WTC11 (cell line): ENCODE measurements around the gene PTP4A2. TPM values are rescaled to one million over a fixed set of nuclear protein-coding genes. Genes with fewer than 3 reads are reported as not detected.
A peak's percentile ranks its signal among the peaks of the same experiment; 100 is the strongest.
"Not testable (repeated sequence)": the region's sequence is repeated elsewhere in the genome, so short reads cannot be mapped to it uniquely, and the experiment has no call there.

Experiments
- ATAC-seq: fragments of 200-7000 bp; cut with Tn5 transposase; 2 replicates; pipeline ENCODE4 v1.10.0; 2021; ENCODE audit warnings: mild to moderate bottlenecking, moderate library complexity
- CTCF ChIA-PET: fragments of 300-600 bp; sonication (Branson Sonifier 250); formaldehyde crosslinking; loops from one replicate; lab custom pipeline; 2021; ENCODE audit warnings: antibody characterized with exemption; lab: Charles Lee
- POLR2A ChIA-PET: fragments of 350-600 bp; sonication (Branson Sonifier 250); formaldehyde crosslinking; loops from one replicate; lab custom pipeline; 2021; ENCODE audit warnings: antibody characterized with exemption; lab: Charles Lee
- DNase-seq: peaks from one replicate; pipeline ENCODE4 v3.0.0; 2021; ENCODE audit warnings: low spot score
- H3K27ac Mint-ChIP-seq: 2 replicates; pipeline ENCODE4 v1.8.0; 2021; ENCODE audit warnings: mixed read lengths
- H3K27me3 Mint-ChIP-seq: 2 replicates; pipeline ENCODE4 v1.8.0; 2021; ENCODE audit warnings: low read depth, mild to moderate bottlenecking, moderate library complexity, mixed read lengths
- H3K36me3 Mint-ChIP-seq: 2 replicates; pipeline ENCODE4 v1.8.0; 2021; ENCODE audit warnings: mixed read lengths
- H3K4me1 Mint-ChIP-seq: 2 replicates; pipeline ENCODE4 v1.8.0; 2022; ENCODE audit warnings: mixed read lengths
- H3K4me3 Mint-ChIP-seq: 2 replicates; pipeline ENCODE4 v1.8.0; 2021; ENCODE audit warnings: mild to moderate bottlenecking, moderate library complexity, mixed read lengths
- H3K9me3 Mint-ChIP-seq: 2 replicates; pipeline ENCODE4 v1.8.0; 2021; ENCODE audit warnings: mixed read lengths
- CREB1 ChIP-seq: sonication (generic); formaldehyde crosslinking; IDR thresholded peaks from 2 replicates; pipeline ENCODE4 v1.8.0; 2023; ENCODE audit warnings: mild to moderate bottlenecking, missing genetic modification reagents
- CREM ChIP-seq: sonication (generic); formaldehyde crosslinking; IDR thresholded peaks from 2 replicates; pipeline ENCODE4 v1.8.1; 2022; ENCODE audit warnings: mild to moderate bottlenecking, missing genetic modification reagents, moderate library complexity
- ESRRA ChIP-seq: sonication (generic); formaldehyde crosslinking; IDR thresholded peaks from 2 replicates; pipeline ENCODE4 v1.8.1; 2022; ENCODE audit warnings: mild to moderate bottlenecking, missing genetic modification reagents, borderline replicate concordance
- FOXJ3 ChIP-seq: sonication (generic); formaldehyde crosslinking; IDR thresholded peaks from 2 replicates; pipeline ENCODE4 v1.9.0; 2021; ENCODE audit warnings: missing genetic modification reagents, mild to moderate bottlenecking, borderline replicate concordance
- KAT7 ChIP-seq: sonication (generic); formaldehyde crosslinking; IDR thresholded peaks from 2 replicates; pipeline ENCODE4 v1.8.1; 2023; ENCODE audit warnings: missing genetic modification reagents, mild to moderate bottlenecking, borderline replicate concordance
- NFYB ChIP-seq: sonication (generic); formaldehyde crosslinking; conservative IDR thresholded peaks from 2 replicates; pipeline ENCODE4 v1.8.0; 2022; ENCODE audit warnings: low read depth, missing genetic modification reagents
- NR1H2 ChIP-seq: sonication (generic); formaldehyde crosslinking; IDR thresholded peaks from 2 replicates; pipeline ENCODE4 v1.9.0; 2021; ENCODE audit warnings: mild to moderate bottlenecking, moderate library complexity, missing genetic modification reagents
- PRRX2 ChIP-seq: fragments of 250-450 bp; sonication (Bioruptor Pico); IDR thresholded peaks from 2 replicates; pipeline ENCODE4 v1.8.0; 2021; ENCODE audit warnings: mild to moderate bottlenecking
- RELA ChIP-seq: sonication (generic); formaldehyde crosslinking; IDR thresholded peaks from 2 replicates; pipeline ENCODE4 v1.8.1; 2022; ENCODE audit warnings: missing genetic modification reagents, mild to moderate bottlenecking, borderline replicate concordance
- RORB ChIP-seq: fragments of 250-450 bp; sonication (Bioruptor Pico); IDR thresholded peaks from 2 replicates; pipeline ENCODE4 v1.9.0; 2021; ENCODE audit warnings: mild to moderate bottlenecking
- total RNA-seq: library from RNA; stranded (reverse); gene quantifications from 3 replicates; pipeline ENCODE4 v1.2.3, GENCODE V29; 2021
- TF ChIP-seq, protein P1 (sequence below): sonication (generic); formaldehyde crosslinking; IDR thresholded peaks from 2 replicates; pipeline ENCODE4 v1.8.1; 2023; ENCODE audit warnings: mild to moderate bottlenecking, missing genetic modification reagents
- TF ChIP-seq, protein P2 (sequence below): sonication (generic); formaldehyde crosslinking; IDR thresholded peaks from 2 replicates; pipeline ENCODE4 v1.8.1; 2023; ENCODE audit warnings: mild to moderate bottlenecking, missing genetic modification reagents
- TF ChIP-seq, protein P3 (sequence below): sonication (generic); formaldehyde crosslinking; IDR thresholded peaks from 2 replicates; pipeline ENCODE4 v1.8.0; 2022; ENCODE audit warnings: mild to moderate bottlenecking, missing genetic modification reagents
- TF ChIP-seq, protein P4 (sequence below): sonication (generic); formaldehyde crosslinking; IDR thresholded peaks from 2 replicates; pipeline ENCODE4 v1.8.1; 2023; ENCODE audit warnings: mild to moderate bottlenecking, moderate library complexity, missing genetic modification reagents
- TF ChIP-seq, protein P5 (sequence below): fragments of 250-450 bp; sonication (Bioruptor Pico); IDR thresholded peaks from 2 replicates; pipeline ENCODE4 v1.8.0; 2021; ENCODE audit warnings: mild to moderate bottlenecking

PTP4A2 gene
- total RNA-seq, 1 experiment from 2014 or later = 172 TPM

DNA sequence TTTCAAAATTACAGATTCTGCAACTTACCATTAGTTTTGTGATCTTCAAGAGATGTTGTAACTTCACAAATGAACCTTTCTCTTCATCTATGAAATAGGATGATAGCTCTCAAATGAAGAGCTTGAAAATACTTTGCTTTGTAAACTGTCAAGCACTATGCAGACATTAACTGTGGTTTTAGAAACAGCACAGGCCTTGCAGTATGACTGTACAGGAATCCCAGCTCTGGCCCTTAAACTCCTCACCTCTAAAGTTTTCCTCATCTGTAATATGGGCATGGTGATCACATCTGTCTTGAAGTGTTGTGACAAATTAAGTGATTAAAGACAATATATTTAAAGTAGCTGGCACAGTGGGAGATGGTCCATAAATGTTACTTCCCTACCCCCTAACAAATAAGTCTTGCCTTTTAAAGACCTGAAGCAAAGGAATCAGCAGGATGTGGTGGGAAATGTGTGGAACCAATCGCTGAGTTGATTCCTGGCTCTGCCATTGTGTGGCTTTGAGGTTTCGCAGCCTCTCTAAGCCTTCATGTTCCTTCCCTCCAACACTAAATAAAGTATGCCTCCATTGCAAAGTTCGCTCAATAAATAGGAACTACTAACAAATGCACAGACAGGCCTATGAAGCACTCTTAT lies 5.5 kb upstream of the PTP4A2 start:
- peaks cover 29% of the 10 kb centered on the region for H3K4me1 Mint-ChIP-seq
- POLR2A ChIA-PET = interaction anchor here (0.5 to 2.4 kb wide), 10 partner anchors 9 to 267 kb away, joined by 3 to 23 read pairs (median 5); partner anchors contain the start of genes KPNA6 and TMEM39B
- CTCF ChIA-PET = interaction anchor here (0.6 to 2.7 kb wide), 10 partner anchors 9 to 340 kb away, joined by 3 to 29 read pairs (median 6); partner anchors contain the start of gene SPOCD1
- peaks cover 13% of the 10 kb centered on the region for H3K27me3 Mint-ChIP-seq
- H3K36me3 Mint-ChIP-seq = no peaks in the 10 kb centered on the region
- ATAC-seq (peak; percentile 2; the same call in 1 of the 2 replicates), DNase-seq (no peak)
- peak overlapping the region; percentile 76 for H3K4me3 Mint-ChIP-seq
- peak overlapping the region; percentile 97 for H3K27ac Mint-ChIP-seq
- no peak for TF ChIP-seq FOXJ3 (CRISPR knock-in tag)
- TF ChIP-seq, protein P1, sequence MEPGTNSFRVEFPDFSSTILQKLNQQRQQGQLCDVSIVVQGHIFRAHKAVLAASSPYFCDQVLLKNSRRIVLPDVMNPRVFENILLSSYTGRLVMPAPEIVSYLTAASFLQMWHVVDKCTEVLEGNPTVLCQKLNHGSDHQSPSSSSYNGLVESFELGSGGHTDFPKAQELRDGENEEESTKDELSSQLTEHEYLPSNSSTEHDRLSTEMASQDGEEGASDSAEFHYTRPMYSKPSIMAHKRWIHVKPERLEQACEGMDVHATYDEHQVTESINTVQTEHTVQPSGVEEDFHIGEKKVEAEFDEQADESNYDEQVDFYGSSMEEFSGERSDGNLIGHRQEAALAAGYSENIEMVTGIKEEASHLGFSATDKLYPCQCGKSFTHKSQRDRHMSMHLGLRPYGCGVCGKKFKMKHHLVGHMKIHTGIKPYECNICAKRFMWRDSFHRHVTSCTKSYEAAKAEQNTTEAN (CRISPR knock-in tag) = no peak
- no peak for TF ChIP-seq RELA
- no peak for TF ChIP-seq ESRRA (CRISPR knock-in tag)
- TF ChIP-seq, protein P2, sequence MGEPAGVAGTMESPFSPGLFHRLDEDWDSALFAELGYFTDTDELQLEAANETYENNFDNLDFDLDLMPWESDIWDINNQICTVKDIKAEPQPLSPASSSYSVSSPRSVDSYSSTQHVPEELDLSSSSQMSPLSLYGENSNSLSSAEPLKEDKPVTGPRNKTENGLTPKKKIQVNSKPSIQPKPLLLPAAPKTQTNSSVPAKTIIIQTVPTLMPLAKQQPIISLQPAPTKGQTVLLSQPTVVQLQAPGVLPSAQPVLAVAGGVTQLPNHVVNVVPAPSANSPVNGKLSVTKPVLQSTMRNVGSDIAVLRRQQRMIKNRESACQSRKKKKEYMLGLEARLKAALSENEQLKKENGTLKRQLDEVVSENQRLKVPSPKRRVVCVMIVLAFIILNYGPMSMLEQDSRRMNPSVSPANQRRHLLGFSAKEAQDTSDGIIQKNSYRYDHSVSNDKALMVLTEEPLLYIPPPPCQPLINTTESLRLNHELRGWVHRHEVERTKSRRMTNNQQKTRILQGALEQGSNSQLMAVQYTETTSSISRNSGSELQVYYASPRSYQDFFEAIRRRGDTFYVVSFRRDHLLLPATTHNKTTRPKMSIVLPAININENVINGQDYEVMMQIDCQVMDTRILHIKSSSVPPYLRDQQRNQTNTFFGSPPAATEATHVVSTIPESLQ (CRISPR knock-in tag) = no peak
- TF ChIP-seq, protein P3, sequence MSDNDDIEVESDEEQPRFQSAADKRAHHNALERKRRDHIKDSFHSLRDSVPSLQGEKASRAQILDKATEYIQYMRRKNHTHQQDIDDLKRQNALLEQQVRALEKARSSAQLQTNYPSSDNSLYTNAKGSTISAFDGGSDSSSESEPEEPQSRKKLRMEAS (CRISPR knock-in tag) = no peak
- TF ChIP-seq, protein P4, sequence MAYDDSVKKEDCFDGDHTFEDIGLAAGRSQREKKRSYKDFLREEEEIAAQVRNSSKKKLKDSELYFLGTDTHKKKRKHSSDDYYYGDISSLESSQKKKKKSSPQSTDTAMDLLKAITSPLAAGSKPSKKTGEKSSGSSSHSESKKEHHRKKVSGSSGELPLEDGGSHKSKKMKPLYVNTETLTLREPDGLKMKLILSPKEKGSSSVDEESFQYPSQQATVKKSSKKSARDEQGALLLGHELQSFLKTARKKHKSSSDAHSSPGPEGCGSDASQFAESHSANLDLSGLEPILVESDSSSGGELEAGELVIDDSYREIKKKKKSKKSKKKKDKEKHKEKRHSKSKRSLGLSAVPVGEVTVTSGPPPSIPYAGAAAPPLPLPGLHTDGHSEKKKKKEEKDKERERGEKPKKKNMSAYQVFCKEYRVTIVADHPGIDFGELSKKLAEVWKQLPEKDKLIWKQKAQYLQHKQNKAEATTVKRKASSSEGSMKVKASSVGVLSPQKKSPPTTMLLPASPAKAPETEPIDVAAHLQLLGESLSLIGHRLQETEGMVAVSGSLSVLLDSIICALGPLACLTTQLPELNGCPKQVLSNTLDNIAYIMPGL (CRISPR knock-in tag) = no peak
- no peak for TF ChIP-seq NFYB (CRISPR knock-in tag)
- TF ChIP-seq RORB (CRISPR knock-in tag) = no peak
- TF ChIP-seq CREM (CRISPR knock-in tag) = no peak
- TF ChIP-seq NR1H2 = no peak
- no peak for TF ChIP-seq CREB1 (CRISPR knock-in tag)
- TF ChIP-seq, protein P5, sequence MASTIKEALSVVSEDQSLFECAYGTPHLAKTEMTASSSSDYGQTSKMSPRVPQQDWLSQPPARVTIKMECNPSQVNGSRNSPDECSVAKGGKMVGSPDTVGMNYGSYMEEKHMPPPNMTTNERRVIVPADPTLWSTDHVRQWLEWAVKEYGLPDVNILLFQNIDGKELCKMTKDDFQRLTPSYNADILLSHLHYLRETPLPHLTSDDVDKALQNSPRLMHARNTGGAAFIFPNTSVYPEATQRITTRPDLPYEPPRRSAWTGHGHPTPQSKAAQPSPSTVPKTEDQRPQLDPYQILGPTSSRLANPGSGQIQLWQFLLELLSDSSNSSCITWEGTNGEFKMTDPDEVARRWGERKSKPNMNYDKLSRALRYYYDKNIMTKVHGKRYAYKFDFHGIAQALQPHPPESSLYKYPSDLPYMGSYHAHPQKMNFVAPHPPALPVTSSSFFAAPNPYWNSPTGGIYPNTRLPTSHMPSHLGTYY = no peak
- no peak for TF ChIP-seq PRRX2 (CRISPR knock-in tag)
- TF ChIP-seq KAT7 = no peak
- no peaks in the 10 kb centered on the region for H3K9me3 Mint-ChIP-seq

DNA sequence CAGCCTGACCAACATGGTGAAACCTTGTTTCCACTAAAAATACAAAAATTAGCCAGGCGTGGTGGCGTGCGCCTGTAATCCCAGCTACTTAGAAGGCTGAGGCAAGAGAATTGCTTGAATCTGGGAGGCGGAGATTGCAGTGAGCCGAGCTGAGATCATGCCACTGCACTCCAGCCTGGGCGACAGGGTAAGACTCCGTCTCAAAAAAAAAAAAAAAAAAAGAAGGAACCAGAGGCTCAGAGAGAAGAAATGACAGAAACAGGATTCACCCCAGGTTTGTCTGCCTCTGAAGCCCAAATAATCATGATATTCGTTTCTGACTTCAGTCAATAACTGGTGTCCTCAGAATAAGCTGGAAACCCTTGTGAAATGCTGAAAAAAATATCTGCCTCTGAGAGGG lies 3.9 kb upstream of the PTP4A2 start:
- H3K27ac Mint-ChIP-seq, ATAC-seq, H3K9me3 Mint-ChIP-seq, DNase-seq, H3K36me3 Mint-ChIP-seq, H3K4me3 Mint-ChIP-seq: not testable (repeated sequence)
- H3K27me3 Mint-ChIP-seq = peaks cover 14% of the 10 kb centered on the region
- H3K4me1 Mint-ChIP-seq = peaks cover 29% of the 10 kb centered on the region
- ChIA-PET POLR2A (interaction anchor here (0.9 kb wide), 1 partner anchor 9 kb away, joined by 3 read pairs; no protein-coding TSS in a partner anchor), CTCF (interaction anchor here (0.7 to 1.6 kb wide), 4 partner anchors 9 to 102 kb away, joined by 3 to 7 read pairs (median 4); no protein-coding TSS in a partner anchor)
